HG03575 (cell line): ENCODE measurements around the gene SLC2A14.
"Not testable (repeated sequence)": the region's sequence is repeated elsewhere in the genome, so short reads cannot be mapped to it uniquely, and the experiment has no call there.

ENCODE experiments used
- ATAC-seq: cut with Tn5 transposase; IDR thresholded peaks from one replicate; pipeline ENCODE4 v1.9.1; 2021; ENCODE audit not compliant: unreplicated experiment, insufficient number of reproducible peaks, low FRiP score; ENCODE audit errors: extremely low read depth

The SLC2A14 gene

DNA sequence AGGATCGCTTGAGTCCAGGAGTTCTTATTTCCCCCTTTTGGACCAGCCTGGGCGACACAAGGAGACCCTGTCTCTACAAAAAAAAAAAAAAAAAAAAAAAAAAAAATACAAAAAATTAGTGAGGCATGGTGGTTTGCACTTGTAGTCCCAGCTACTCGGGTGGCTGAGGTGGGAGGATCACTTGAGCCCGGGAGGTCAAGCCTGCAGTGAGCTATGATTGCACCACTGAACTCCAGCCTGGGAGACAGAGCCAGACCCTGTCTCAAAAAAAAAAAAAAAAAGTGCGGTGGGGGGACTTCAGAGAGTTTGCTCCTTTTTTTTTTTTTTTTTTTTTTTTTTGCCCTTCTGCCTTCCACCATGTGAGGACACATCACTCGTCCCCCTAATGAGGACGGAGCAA is 32.9 kb downstream of the SLC2A14 start:
- ATAC-seq: not testable (repeated sequence)

GRCh38 chr12:7839226-7839625 is 33.5 kb downstream of the SLC2A14 start:
- not testable (repeated sequence) for ATAC-seq

DNA sequence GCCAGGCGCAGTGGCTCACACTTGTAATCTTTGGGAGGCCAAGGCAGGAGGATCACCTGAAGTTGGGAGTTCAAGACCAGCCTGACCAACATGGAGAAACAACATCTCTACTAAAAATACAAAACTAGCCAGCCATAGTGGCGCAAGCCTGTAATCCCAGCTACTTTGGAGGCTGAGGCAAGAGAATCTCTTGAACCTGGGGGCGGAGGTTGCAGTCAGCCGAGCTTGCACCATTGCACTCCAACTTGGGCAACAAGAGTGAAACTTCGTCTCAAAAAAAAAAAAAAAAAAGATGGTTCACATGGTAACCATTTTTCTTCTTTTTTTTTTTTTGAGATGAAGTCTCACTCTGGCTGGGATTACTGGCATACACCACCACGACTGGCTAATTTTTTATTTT is 35.3 kb downstream of the SLC2A14 start:
- ATAC-seq: no peak

- no peak for ATAC-seq
These were observed 36.9 kb downstream of the SLC2A14 start for GRCh38 chr12:7835766-7836165.

GRCh38 chr12:7835116-7835515 is 37.6 kb downstream of the SLC2A14 start:
- no peak for ATAC-seq

DNA sequence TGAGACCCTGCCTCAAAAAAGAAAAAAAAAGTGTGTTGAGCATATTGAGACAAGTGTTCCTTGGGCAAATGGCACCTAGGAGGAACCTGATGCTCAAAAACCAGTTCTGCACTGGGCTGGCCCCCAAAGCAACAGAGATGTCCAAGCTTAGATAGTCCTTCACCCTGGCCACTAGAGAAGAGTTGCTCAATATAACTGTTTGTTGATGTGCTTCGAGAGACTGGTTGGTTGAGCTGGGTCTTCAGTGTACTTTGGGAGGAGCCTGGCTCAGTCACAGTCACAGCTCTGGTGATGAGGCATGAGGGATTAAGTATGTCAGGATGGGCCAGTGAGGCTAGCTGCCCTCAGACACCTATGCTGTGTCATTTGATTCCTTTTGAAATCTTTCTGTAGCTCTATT is 38.0 kb downstream of the SLC2A14 start:
- ATAC-seq: no peak

GRCh38 chr12:7833831-7834230 is 38.9 kb downstream of the SLC2A14 start:
- no peak for ATAC-seq

DNA sequence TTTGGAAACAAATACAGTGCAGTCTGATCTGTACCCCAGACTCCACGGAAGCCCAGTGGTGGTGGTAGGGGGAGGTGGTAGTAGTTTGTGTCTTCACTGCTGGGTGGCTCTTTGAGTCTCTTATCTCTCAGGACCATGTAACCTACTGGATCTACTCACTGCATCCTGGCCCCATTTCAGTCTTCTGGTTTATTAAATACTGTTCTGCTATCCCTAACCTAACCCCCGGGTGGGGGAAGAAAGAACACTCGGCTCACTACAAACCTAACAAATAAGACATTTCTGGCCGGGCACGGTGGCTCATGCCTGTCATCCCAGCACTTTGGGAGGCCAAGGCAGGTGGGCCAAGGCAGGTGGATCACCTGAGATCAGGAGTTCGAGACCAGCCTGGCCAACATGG is 39.5 kb downstream of the SLC2A14 start:
- not testable (repeated sequence) for ATAC-seq

- no peak for ATAC-seq
These were observed 40.5 kb downstream of the SLC2A14 start for GRCh38 chr12:7832059-7832696.

DNA sequence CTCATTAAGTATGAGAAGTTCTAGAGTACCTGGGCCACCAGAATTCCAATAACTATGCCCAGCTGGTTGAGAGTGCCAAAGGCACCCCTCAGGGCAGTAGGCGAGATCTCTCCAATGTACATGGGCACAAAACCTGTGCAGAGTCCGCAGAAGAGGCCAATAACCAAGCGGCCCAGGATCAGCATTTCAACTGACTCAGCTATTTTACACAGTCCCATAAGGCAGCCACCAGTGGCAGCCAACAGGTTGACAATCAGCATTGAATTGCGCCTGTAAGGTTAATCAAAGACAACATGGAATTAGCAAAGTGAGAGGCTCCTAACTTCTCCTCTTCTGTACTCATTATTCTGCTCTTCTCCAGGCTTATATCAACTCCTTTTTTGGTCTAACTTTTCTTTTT is 43.0 kb downstream of the SLC2A14 start:
- ATAC-seq: not testable (repeated sequence)

GRCh38 chr12:7825754-7826153 is 47.0 kb downstream of the SLC2A14 start:
- ATAC-seq: not testable (repeated sequence)

- no peak for ATAC-seq
These were observed 65.7 kb downstream of the SLC2A14 start for GRCh38 chr12:7806863-7807487.

DNA sequence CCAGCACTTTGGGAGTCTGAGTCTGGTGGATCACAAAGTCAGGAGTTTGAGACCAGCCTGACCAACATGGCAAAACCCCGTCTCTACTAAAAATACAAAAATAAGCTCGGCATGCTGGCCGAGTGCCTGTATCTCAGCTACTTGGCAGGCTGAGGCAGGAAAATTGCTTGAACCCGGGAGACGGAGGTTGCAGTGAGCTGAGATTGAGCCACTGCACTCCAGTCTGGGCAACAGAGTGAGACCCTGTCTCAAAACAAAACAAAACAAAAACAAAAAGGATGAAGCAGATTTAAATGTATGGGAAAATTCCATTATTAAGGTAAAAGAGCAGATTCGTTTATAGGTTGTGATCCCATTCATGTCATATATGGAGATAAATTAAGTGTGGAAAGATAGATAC is 66.4 kb downstream of the SLC2A14 start:
- not testable (repeated sequence) for ATAC-seq

GRCh38 chr12:7801460-7801859 is 71.3 kb downstream of the SLC2A14 start:
- ATAC-seq: no peak

DNA sequence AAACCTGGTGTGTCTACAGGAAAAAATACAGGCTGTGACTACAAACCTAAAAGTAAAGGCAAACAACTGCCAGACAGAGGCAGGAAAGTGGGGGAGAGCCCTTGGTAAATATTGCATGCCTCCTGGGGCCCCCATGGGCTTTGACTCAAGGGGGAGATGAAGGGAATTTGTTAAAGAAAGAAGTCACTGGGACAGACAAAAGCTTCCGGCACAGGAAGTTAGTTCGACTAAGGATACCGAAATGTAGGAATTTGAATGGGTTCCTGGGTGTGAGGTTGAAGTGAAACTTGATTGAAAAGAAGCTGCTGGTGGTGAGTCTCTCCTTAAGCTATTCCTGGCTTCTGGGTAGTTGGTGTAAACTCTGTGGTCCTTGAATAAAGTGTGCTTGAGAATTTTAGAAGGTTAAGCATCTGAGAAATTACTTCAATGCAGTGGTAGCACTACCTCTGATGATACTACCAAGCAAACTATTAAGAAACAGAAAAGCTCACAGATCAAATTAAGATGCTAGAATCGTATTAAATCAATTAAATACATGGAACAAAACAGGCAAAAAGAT is 73.9 kb downstream of the SLC2A14 start:
- not testable (repeated sequence) for ATAC-seq

GRCh38 chr12:7797698-7798398 is 74.9 kb downstream of the SLC2A14 start:
- no peak for ATAC-seq

- ATAC-seq: not testable (repeated sequence)
These were observed 75.4 kb downstream of the SLC2A14 start for GRCh38 chr12:7797269-7797668.

DNA sequence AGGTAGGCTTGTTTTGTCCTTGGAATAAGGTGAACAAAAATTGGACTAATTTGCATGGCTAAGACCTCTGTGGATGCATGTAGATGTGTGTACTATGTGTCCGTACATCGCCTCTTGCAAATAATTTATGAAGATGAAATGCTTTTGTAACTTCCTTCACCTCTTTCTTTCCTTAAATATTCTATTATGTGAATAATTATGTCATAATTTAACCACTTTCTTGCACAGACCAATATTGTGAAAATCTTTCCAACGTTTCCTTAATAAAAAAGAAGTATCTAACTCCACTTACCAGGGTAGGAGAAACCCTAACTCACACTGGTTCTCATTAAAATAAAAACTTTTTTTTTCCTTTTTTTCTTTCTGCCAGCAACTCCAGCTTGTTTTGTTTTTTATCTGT is 79.5 kb downstream of the SLC2A14 start:
- no peak for ATAC-seq

GRCh38 chr12:7788884-7789528 is 83.7 kb downstream of the SLC2A14 start, which contains the start of gene NANOG:
Gene NANOG, plus strand, starts transcription at chr12:7789402. Its CDS starts 213 bp downstream, at chr12:7789615.
- not testable (repeated sequence) for ATAC-seq
